ENCODE measurements around the gene ARHGEF28.

ARHGEF28 gene

GRCh38 chr5:73979321-73979720 lies 353.3 kb downstream of the ARHGEF28 start:
- DNase-seq: no peak

- no peak for DNase-seq
Measured at GRCh38 chr5:73981704-73982103, 355.7 kb downstream of the ARHGEF28 start.

- no peak for DNase-seq
Measured at GRCh38 chr5:73983644-73984043, 357.6 kb downstream of the ARHGEF28 start.

GRCh38 chr5:73985145-73985544 lies 359.1 kb downstream of the ARHGEF28 start:
- no peak for DNase-seq

- no peak for DNase-seq
Measured at GRCh38 chr5:73986729-73987128, 360.7 kb downstream of the ARHGEF28 start.

GRCh38 chr5:73987915-73988314 lies 361.9 kb downstream of the ARHGEF28 start:
- no peak for DNase-seq

GRCh38 chr5:73989956-73990355 lies 364.0 kb downstream of the ARHGEF28 start:
- DNase-seq: no peak
